OCI-LY3 (cell line): ENCODE data around the gene TIPIN.

Source experiments
- H2AFZ ChIP-seq: fragments of 200-600, 300-600 bp; shearing (Covaris generic); 2 replicates; pipeline ENCODE4 v1.6.0; 2014; ENCODE audit warnings: antibody characterized with exemption, low read depth, low read length
- H3K27ac ChIP-seq: fragments of 200-600, 300-600 bp; sonication (generic); 2 replicates; pipeline ENCODE4 v1.5.1; 2014; ENCODE audit warnings: mild to moderate bottlenecking, low read length, moderate library complexity, mixed read lengths
- H3K27me3 ChIP-seq: fragments of 200-600, 300-600 bp; sonication (generic); 2 replicates; pipeline ENCODE4 v1.6.1; 2014; ENCODE audit warnings: low read depth, low read length, mixed read lengths
- H3K36me3 ChIP-seq: fragments of 200-600, 300-600 bp; sonication (generic); replicated peaks from 2 replicates; pipeline ENCODE3; 2014; ENCODE audit warnings: low read depth, low read length, mixed read lengths
- H3K4me1 ChIP-seq: fragments of 300-600, 200-600 bp; sonication (generic); 2 replicates; pipeline ENCODE4 v1.6.1; 2014; ENCODE audit warnings: low read length, mixed read lengths
- H3K4me2 ChIP-seq: fragments of 200-600, 300-600 bp; sonication (generic); 2 replicates; pipeline ENCODE4 v1.6.1; 2014; ENCODE audit warnings: low read length, mixed read lengths
- H3K4me3 ChIP-seq: fragments of 300-600, 200-600 bp; sonication (generic); 2 replicates; pipeline ENCODE4 v1.5.1; 2014; ENCODE audit warnings: antibody characterized with exemption, mild to moderate bottlenecking, low read length, moderate library complexity
- H3K79me2 ChIP-seq: fragments of 300-600, 200-600 bp; shearing (Covaris generic); 2 replicates; pipeline ENCODE4 v1.6.1; 2014; ENCODE audit warnings: mild to moderate bottlenecking, low read length, mixed read lengths
- H3K9ac ChIP-seq: fragments of 300-600, 200-600 bp; shearing (Covaris generic); 2 replicates; pipeline ENCODE4 v1.6.0; 2014; ENCODE audit warnings: mild to moderate bottlenecking, low read length, moderate library complexity
- H3K9me3 ChIP-seq: fragments of 200-600, 300-600 bp; shearing (Covaris generic); 2 replicates; pipeline ENCODE4 v1.6.1; 2014; ENCODE audit warnings: low read length, mixed read lengths; ENCODE audit not compliant: insufficient read depth
- H4K20me1 ChIP-seq: fragments of 200-600, 300-600 bp; sonication (generic); 2 replicates; pipeline ENCODE4 v1.6.1; 2016; ENCODE audit warnings: low read length, mixed read lengths; ENCODE audit not compliant: insufficient read depth
- EZH2phosphoT487 ChIP-seq: fragments of 200-600 bp; shearing (Covaris generic); IDR thresholded peaks from 2 replicates; pipeline ENCODE4 v1.6.1; 2018; ENCODE audit warnings: antibody characterized with exemption, mixed run types, low read depth
- TF ChIP-seq, protein P1 (sequence below): fragments of 200-600, 300-600 bp; sonication (generic); IDR thresholded peaks from 2 replicates; pipeline ENCODE4 v1.5.1; 2014; ENCODE audit warnings: antibody characterized with exemption, low read length, low read depth

Gene TIPIN

DNA sequence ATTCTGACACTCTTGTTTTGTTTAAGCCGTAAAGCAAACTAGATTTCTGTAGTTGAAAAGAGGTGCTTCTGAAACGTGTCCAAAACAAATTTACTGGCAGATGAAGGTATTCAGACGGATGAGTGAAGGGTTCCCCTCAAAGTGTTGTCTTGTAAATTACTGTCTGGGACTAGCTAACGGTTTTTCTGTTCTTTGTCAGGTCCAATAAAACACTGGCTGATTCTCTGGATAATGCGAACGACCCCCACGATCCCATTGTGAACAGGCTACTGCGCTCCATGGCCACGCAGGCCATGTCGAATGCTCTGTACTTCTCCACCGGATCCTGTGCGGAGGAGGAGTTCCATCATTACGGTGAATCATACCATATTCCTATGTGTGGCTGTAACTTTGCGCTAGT is 27.7 kb downstream of the TIPIN start:
- H2AFZ ChIP-seq, result no peak overlapping the region
- no peak overlapping the region for H3K4me2 ChIP-seq
- no peaks in the 10 kb centered on the region for H3K4me1 ChIP-seq
- H3K36me3 ChIP-seq, result peaks cover 50% of the 10 kb centered on the region
- no peaks in the 10 kb centered on the region for H3K27me3 ChIP-seq
- no peak overlapping the region for H3K27ac ChIP-seq
- no peak overlapping the region for H3K4me3 ChIP-seq
- H4K20me1 ChIP-seq, result no peaks in the 10 kb centered on the region
- H3K9ac ChIP-seq, result no peak overlapping the region
- no peaks in the 10 kb centered on the region for H3K9me3 ChIP-seq
- no peaks in the 10 kb centered on the region for H3K79me2 ChIP-seq
- TF ChIP-seq, protein P1, sequence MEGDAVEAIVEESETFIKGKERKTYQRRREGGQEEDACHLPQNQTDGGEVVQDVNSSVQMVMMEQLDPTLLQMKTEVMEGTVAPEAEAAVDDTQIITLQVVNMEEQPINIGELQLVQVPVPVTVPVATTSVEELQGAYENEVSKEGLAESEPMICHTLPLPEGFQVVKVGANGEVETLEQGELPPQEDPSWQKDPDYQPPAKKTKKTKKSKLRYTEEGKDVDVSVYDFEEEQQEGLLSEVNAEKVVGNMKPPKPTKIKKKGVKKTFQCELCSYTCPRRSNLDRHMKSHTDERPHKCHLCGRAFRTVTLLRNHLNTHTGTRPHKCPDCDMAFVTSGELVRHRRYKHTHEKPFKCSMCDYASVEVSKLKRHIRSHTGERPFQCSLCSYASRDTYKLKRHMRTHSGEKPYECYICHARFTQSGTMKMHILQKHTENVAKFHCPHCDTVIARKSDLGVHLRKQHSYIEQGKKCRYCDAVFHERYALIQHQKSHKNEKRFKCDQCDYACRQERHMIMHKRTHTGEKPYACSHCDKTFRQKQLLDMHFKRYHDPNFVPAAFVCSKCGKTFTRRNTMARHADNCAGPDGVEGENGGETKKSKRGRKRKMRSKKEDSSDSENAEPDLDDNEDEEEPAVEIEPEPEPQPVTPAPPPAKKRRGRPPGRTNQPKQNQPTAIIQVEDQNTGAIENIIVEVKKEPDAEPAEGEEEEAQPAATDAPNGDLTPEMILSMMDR, result no peak
- TF ChIP-seq EZH2phosphoT487, result no peak

DNA sequence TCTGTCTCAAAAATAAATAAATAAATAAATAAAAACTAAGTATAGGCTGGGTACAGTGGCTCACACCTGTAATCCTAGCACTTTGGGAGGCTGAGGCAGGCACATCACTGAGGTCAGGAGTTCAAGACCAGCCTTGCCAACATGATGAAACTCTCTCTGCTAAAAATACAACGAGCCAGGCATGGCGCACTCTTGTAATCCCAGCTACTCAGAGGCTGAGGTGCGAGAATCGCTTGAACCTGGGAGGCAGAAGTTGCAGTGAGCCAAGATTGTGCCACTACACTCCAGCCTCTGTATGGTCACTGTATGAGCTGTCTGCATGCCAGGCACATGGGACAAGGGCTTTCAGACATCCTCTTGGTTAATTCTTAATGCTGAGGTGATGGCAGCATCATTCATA is 28.7 kb downstream of the TIPIN start:
- H3K9ac ChIP-seq, result no peak overlapping the region
- peaks cover 54% of the 10 kb centered on the region for H3K36me3 ChIP-seq
- no peaks in the 10 kb centered on the region for H3K27me3 ChIP-seq
- no peak overlapping the region for H3K27ac ChIP-seq
- H3K4me3 ChIP-seq, result no peak overlapping the region
- no peak for TF ChIP-seq EZH2phosphoT487
- TF ChIP-seq, protein P1, result no peak
- no peaks in the 10 kb centered on the region for H3K4me1 ChIP-seq
- no peaks in the 10 kb centered on the region for H3K9me3 ChIP-seq
- no peak overlapping the region for H2AFZ ChIP-seq
- no peaks in the 10 kb centered on the region for H3K79me2 ChIP-seq
- H4K20me1 ChIP-seq, result no peaks in the 10 kb centered on the region
- H3K4me2 ChIP-seq, result no peak overlapping the region

DNA sequence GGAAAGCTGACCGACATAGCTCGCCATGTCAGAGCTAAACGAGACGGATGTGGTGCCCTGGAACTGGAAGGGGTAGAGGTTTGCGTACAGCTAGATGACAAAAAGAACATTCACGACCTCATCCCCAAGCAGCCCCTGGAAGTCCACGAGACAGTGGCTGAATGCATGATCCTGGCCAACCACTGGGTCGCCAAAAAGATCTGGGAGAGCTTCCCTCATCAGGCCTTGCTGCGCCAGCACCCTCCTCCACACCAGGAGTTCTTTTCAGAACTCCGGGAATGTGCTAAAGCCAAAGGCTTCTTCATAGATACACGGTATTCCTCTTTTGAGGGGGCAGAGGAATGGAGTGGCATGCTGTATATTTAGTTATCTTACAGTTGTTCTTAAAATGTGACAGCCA is 30.4 kb downstream of the TIPIN start:
- no peak overlapping the region for H3K9ac ChIP-seq
- TF ChIP-seq, protein P1, result no peak
- no peak for TF ChIP-seq EZH2phosphoT487
- H3K27ac ChIP-seq, result no peak overlapping the region
- H3K4me2 ChIP-seq, result no peak overlapping the region
- no peaks in the 10 kb centered on the region for H3K27me3 ChIP-seq
- no peak overlapping the region for H2AFZ ChIP-seq
- H3K36me3 ChIP-seq, result peaks cover 63% of the 10 kb centered on the region
- no peaks in the 10 kb centered on the region for H3K4me1 ChIP-seq
- H3K4me3 ChIP-seq, result no peak overlapping the region
- no peaks in the 10 kb centered on the region for H3K9me3 ChIP-seq
- H4K20me1 ChIP-seq, result no peaks in the 10 kb centered on the region
- H3K79me2 ChIP-seq, result no peaks in the 10 kb centered on the region

DNA sequence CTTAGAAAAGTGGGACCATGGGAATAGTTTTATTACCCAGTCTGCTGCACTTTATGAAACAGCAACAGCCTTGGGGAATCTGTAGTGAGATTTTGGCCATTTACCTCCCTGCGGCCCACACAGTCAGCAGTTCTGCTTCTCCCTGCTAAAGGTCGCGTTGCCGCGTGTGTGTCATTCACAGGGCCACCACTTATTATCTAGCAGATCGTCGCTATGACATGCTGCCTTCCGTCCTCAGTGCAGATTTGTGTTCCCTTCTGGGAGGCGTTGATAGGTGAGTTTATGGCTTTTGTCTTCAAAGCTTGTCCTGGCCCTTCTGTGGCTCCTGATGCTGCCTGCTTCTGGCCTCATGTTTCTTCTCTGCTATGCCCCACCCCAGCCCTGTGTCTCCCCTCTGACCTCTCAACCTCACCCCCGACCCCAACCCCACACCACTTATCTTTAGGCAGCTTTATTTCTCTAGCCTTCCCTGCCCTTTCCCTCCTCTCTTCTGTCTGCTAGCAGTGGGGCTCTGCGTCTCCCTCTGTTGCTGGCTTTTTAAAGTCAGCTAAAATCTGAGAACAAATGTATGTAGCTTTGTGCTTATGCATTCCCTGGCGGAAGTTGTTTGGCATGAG is 33.1 kb downstream of the TIPIN start:
- Histone ChIP-seq H2AFZ (no peak overlapping the region), H4K20me1 (no peaks in the 10 kb centered on the region), H3K79me2 (no peaks in the 10 kb centered on the region), H3K9me3 (no peaks in the 10 kb centered on the region), H3K4me3 (no peak overlapping the region), H3K27me3 (no peaks in the 10 kb centered on the region), H3K27ac (no peak overlapping the region), H3K9ac (no peak overlapping the region), H3K36me3 (peaks cover 57% of the 10 kb centered on the region), H3K4me1 (no peaks in the 10 kb centered on the region), H3K4me2 (no peak overlapping the region)
- no peak for TF ChIP-seq EZH2phosphoT487

DNA sequence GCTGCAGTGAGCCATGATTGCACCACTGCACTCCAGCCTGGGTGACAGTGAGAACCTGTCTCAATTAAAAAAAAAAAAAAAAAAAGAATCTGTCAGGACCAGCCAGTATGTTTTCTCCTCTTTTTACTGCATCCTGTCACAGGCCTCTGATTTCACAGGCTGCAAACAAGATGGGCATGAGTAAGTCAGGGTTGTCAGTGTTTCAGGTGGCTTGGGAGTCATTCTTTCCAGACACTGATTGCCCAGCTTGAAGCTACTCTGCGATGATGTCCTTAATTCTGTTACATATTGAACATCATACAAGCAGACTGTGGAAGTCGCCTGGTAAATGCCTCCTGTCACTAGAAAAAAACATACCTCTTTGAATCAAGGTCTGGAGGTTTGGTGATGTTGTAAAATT is 44.3 kb downstream of the TIPIN start:
- H4K20me1 ChIP-seq, result no peaks in the 10 kb centered on the region
- H2AFZ ChIP-seq, result no peak overlapping the region
- no peaks in the 10 kb centered on the region for H3K4me1 ChIP-seq
- peaks cover 25% of the 10 kb centered on the region for H3K36me3 ChIP-seq
- H3K4me2 ChIP-seq, result no peak overlapping the region
- no peaks in the 10 kb centered on the region for H3K27me3 ChIP-seq
- H3K9me3 ChIP-seq, result no peaks in the 10 kb centered on the region
- H3K9ac ChIP-seq, result no peak overlapping the region
- no peak overlapping the region for H3K27ac ChIP-seq
- H3K79me2 ChIP-seq, result no peaks in the 10 kb centered on the region
- H3K4me3 ChIP-seq, result no peak overlapping the region
- TF ChIP-seq, protein P1, result no peak
- TF ChIP-seq EZH2phosphoT487, result no peak
